ENCODE data around the gene MTSS2. TPM values are rescaled to one million over a fixed set of nuclear protein-coding genes. Genes with fewer than 3 reads are reported as not detected.

Gene MTSS2
- total and polyA plus RNA-seq, 2 of the 8 experiments (the other 6 are each of a cell fraction or from before 2014, with no cell fraction given) = 23.3 to 36.7 TPM

GRCh38 chr16:70659953-70660671, 25.7 kb downstream of the MTSS2 start (continued):
- no peak for TF ChIP-seq CBX5 (IDR thresholded peaks at IDR 0.05; ENCODE audit: low read depth, low read length)

Data from H1 (cell line).